CD4-positive, alpha-beta memory T cell (primary cell): ENCODE measurements around the gene MACROD2. TPM values are rescaled to one million over a fixed set of nuclear protein-coding genes. Genes with fewer than 3 reads are reported as not detected.

ENCODE experiments used
- CTCF ChIA-PET: fragments of 350-600 bp; sonication (Branson Sonifier 250); formaldehyde crosslinking; loops from one replicate; lab custom pipeline; 2021; ENCODE audit warnings: inconsistent platforms; ENCODE audit not compliant: partially characterized antibody; lab: Charles Lee
- POLR2A ChIA-PET: fragments of 350-600 bp; sonication (Branson Sonifier 250); formaldehyde crosslinking; loops from one replicate; lab custom pipeline; 2021; ENCODE audit not compliant: partially characterized antibody; lab: Charles Lee
- DNase-seq, 5 donors: peaks; one replicate each; pipeline versions ENCODE4 v3.0.0 to v3.0.0-alpha.2; 2020 to 2022; ENCODE audit warnings: mixed read lengths in 1 of 5
- H3K27ac ChIP-seq: one replicate; pipeline ENCODE4 v1.7.0; 2013; ENCODE audit warnings: low read depth, low read length
- H3K27me3 ChIP-seq: 2 replicates; pipeline ENCODE4 v1.7.0; 2013; ENCODE audit warnings: mild to moderate bottlenecking, low read length, moderate library complexity; ENCODE audit not compliant: insufficient read depth
- H3K36me3 ChIP-seq: 2 replicates; pipeline ENCODE4 v1.7.0; 2013; ENCODE audit warnings: mild to moderate bottlenecking, low read length, moderate library complexity; ENCODE audit not compliant: insufficient read depth
- H3K4me1 ChIP-seq: 2 replicates; pipeline ENCODE4 v1.7.0; 2013; ENCODE audit warnings: mild to moderate bottlenecking, low read length, moderate library complexity; ENCODE audit not compliant: insufficient read depth
- H3K4me3 ChIP-seq, 2 donors: one replicate each; pipeline ENCODE4 v1.7.0; 2013; ENCODE audit warnings: low read length in 2 of 2, mild to moderate bottlenecking in 1 of 2
- H3K9me3 ChIP-seq, 2 donors: one replicate each; pipeline ENCODE4 v1.7.0; 2013; ENCODE audit warnings: low read length in 2 of 2, control low read depth in 1 of 2; ENCODE audit not compliant: control insufficient read depth in 1 of 2
- H3K27ac Mint-ChIP-seq, 7 donors: one replicate each; pipeline ENCODE4 v1.8.0; 2020 to 2021; ENCODE audit warnings: mixed read lengths in 7 of 7, mild to moderate bottlenecking in 6 of 7, inconsistent platforms in 3 of 7, moderate library complexity in 3 of 7
- H3K27me3 Mint-ChIP-seq, 2 donors: one replicate each; pipeline ENCODE4 v1.8.0; 2020 to 2021; ENCODE audit warnings: mixed read lengths in 2 of 2
- H3K36me3 Mint-ChIP-seq, 2 donors: one replicate each; pipeline ENCODE4 v1.8.0; 2020 to 2021; ENCODE audit warnings: mixed read lengths in 2 of 2, inconsistent platforms in 1 of 2, mild to moderate bottlenecking in 1 of 2
- H3K4me1 Mint-ChIP-seq, 4 donors: one replicate each; pipeline ENCODE4 v1.8.0; 2020 to 2021; ENCODE audit warnings: mixed read lengths in 4 of 4, mild to moderate bottlenecking in 1 of 4
- H3K4me3 Mint-ChIP-seq, 8 donors: one replicate each; pipeline ENCODE4 v1.8.0; 2020 to 2021; ENCODE audit warnings: mixed read lengths in 8 of 8, mild to moderate bottlenecking in 7 of 8, moderate library complexity in 6 of 8, inconsistent platforms in 3 of 8
- H3K9me3 Mint-ChIP-seq, 8 donors: one replicate each; pipeline ENCODE4 v1.8.0; 2020 to 2021; ENCODE audit warnings: mixed read lengths in 8 of 8, mild to moderate bottlenecking in 5 of 8, inconsistent platforms in 3 of 8, moderate library complexity in 1 of 8
- intact Hi-C: fragments of 100-400 bp; cut with micrococcal nuclease; formaldehyde crosslinking; loops from one replicate; pipeline ENCODE4 v1.15.1; 2023
- polyA plus RNA-seq, 2 donors: library from polyadenylated mRNA; unstranded; fragments of 300-500 nt; fragmentation: Illumina TruSeq; gene quantifications; one replicate each; pipeline ENCODE4 v1.2.3, GENCODE V29; 2021
- total RNA-seq, 2 experiments: library from RNA; stranded (reverse); gene quantifications; one replicate each; pipeline ENCODE4 v1.2.3, GENCODE V29; 2021

The MACROD2 gene
- total and polyA plus RNA-seq, 4 experiments from 2014 or later: not detected

- CTCF ChIA-PET: interaction anchor here (1.2 kb wide), 1 partner anchor 18 kb away, joined by 3 read pairs; no protein-coding TSS in a partner anchor
Observed at GRCh38 chr20:14538433-14538832, 543.1 kb downstream of the MACROD2 start.

GRCh38 chr20:14543040-14543439, 547.7 kb downstream of the MACROD2 start:
- Histone ChIP-seq H3K36me3 (no peaks in the 10 kb centered on the region), H3K4me1 (no peaks in the 10 kb centered on the region), H3K27me3 (no peaks in the 10 kb centered on the region), H3K4me3 (no peak overlapping the region), H3K9me3 (no peaks in the 10 kb centered on the region), H3K27ac (no peak overlapping the region)
- H3K36me3 Mint-ChIP-seq: no peaks in the 10 kb centered on the region
- H3K4me1 Mint-ChIP-seq: no peaks in the 10 kb centered on the region
- intact Hi-C loops: no loop called here
- peaks cover 2 to 26% (median 13%) of the 10 kb centered on the region in 8 donors for H3K9me3 Mint-ChIP-seq
- no peak overlapping the region for H3K4me3 Mint-ChIP-seq
- H3K27ac Mint-ChIP-seq: no peak overlapping the region
- ChIA-PET CTCF (no interaction called here), POLR2A (no interaction called here)
- H3K27me3 Mint-ChIP-seq: no peaks in the 10 kb centered on the region
- DNase-seq: no peak

More at GRCh38 chr20:14538433-14538832, 543.1 kb downstream of the MACROD2 start:
- H3K36me3 Mint-ChIP-seq: no peaks in the 10 kb centered on the region
- DNase-seq: no peak
- no peaks in the 10 kb centered on the region for H3K4me1 Mint-ChIP-seq
- POLR2A ChIA-PET: no interaction called here
- intact Hi-C loops: no loop called here
- no peaks in the 10 kb centered on the region for H3K27me3 ChIP-seq
- H3K4me3 ChIP-seq: no peak overlapping the region
- H3K9me3 ChIP-seq: no peaks in the 10 kb centered on the region
- H3K27ac ChIP-seq: no peak overlapping the region
- no peaks in the 10 kb centered on the region for H3K4me1 ChIP-seq
- no peak overlapping the region for H3K27ac Mint-ChIP-seq
- H3K4me3 Mint-ChIP-seq: no peak overlapping the region
- H3K9me3 Mint-ChIP-seq: peaks cover 2 to 18% (median 14%) of the 10 kb centered on the region in 8 donors
- H3K27me3 Mint-ChIP-seq: no peaks in the 10 kb centered on the region
- H3K36me3 ChIP-seq: no peaks in the 10 kb centered on the region

- intact Hi-C loops: no loop called here
- no peaks in the 10 kb centered on the region for H3K9me3 ChIP-seq
- CTCF ChIA-PET: no interaction called here
- H3K36me3 ChIP-seq: no peaks in the 10 kb centered on the region
- H3K27me3 Mint-ChIP-seq: no peaks in the 10 kb centered on the region
- no peak overlapping the region for H3K4me3 ChIP-seq
- peaks cover under 1 to 26% (median 7%) of the 10 kb centered on the region in 8 donors for H3K9me3 Mint-ChIP-seq
- H3K4me3 Mint-ChIP-seq: no peak overlapping the region
- POLR2A ChIA-PET: no interaction called here
- H3K27ac Mint-ChIP-seq: no peak overlapping the region
- H3K4me1 Mint-ChIP-seq: no peaks in the 10 kb centered on the region
- no peak for DNase-seq
- no peaks in the 10 kb centered on the region for H3K27me3 ChIP-seq
- no peaks in the 10 kb centered on the region for H3K4me1 ChIP-seq
- H3K27ac ChIP-seq: no peak overlapping the region
- H3K36me3 Mint-ChIP-seq: no peaks in the 10 kb centered on the region
Observed at GRCh38 chr20:14544688-14545087, 549.4 kb downstream of the MACROD2 start.

- no peaks in the 10 kb centered on the region for H3K27me3 Mint-ChIP-seq
- H3K9me3 Mint-ChIP-seq: peaks cover 0 to 24% (median 7%) of the 10 kb centered on the region in 8 donors
- intact Hi-C loops: no loop called here
- POLR2A ChIA-PET: no interaction called here
- H3K4me3 Mint-ChIP-seq: no peak overlapping the region
- H3K27ac ChIP-seq: no peak overlapping the region
- H3K4me3 ChIP-seq: no peak overlapping the region
- no peaks in the 10 kb centered on the region for H3K4me1 Mint-ChIP-seq
- no peak for DNase-seq
- H3K9me3 ChIP-seq: no peaks in the 10 kb centered on the region
- H3K36me3 ChIP-seq: no peaks in the 10 kb centered on the region
- no peaks in the 10 kb centered on the region for H3K27me3 ChIP-seq
- no peaks in the 10 kb centered on the region for H3K4me1 ChIP-seq
- CTCF ChIA-PET: no interaction called here
- H3K27ac Mint-ChIP-seq: no peak overlapping the region
- H3K36me3 Mint-ChIP-seq: no peaks in the 10 kb centered on the region
Observed at GRCh38 chr20:14550655-14551054, 555.3 kb downstream of the MACROD2 start.

GRCh38 chr20:14553774-14554534, 558.6 kb downstream of the MACROD2 start:
- no peaks in the 10 kb centered on the region for H3K4me1 ChIP-seq
- Mint-ChIP-seq H3K27me3 (no peaks in the 10 kb centered on the region), H3K4me3 (no peak overlapping the region), H3K27ac (no peak overlapping the region), H3K4me1 (no peaks in the 10 kb centered on the region), H3K9me3 (peaks cover 0 to 13% (median 6%) of the 10 kb centered on the region in 8 donors), H3K36me3 (no peaks in the 10 kb centered on the region)
- H3K27ac ChIP-seq: no peak overlapping the region
- H3K4me3 ChIP-seq: no peak overlapping the region
- ChIA-PET POLR2A (no interaction called here), CTCF (no interaction called here)
- H3K27me3 ChIP-seq: no peaks in the 10 kb centered on the region
- DNase-seq: no peak
- intact Hi-C loops: no loop called here
- no peaks in the 10 kb centered on the region for H3K9me3 ChIP-seq
- H3K36me3 ChIP-seq: no peaks in the 10 kb centered on the region

GRCh38 chr20:14555676-14556075, 560.4 kb downstream of the MACROD2 start:
- no peaks in the 10 kb centered on the region for H3K9me3 ChIP-seq
- POLR2A ChIA-PET: no interaction called here
- H3K27me3 Mint-ChIP-seq: no peaks in the 10 kb centered on the region
- H3K4me1 ChIP-seq: no peaks in the 10 kb centered on the region
- H3K27me3 ChIP-seq: no peaks in the 10 kb centered on the region
- H3K9me3 Mint-ChIP-seq: peaks cover 0 to 13% (median 4%) of the 10 kb centered on the region in 8 donors
- DNase-seq: no peak
- H3K36me3 ChIP-seq: no peaks in the 10 kb centered on the region
- no peak overlapping the region for H3K27ac ChIP-seq
- H3K36me3 Mint-ChIP-seq: no peaks in the 10 kb centered on the region
- no peaks in the 10 kb centered on the region for H3K4me1 Mint-ChIP-seq
- no peak overlapping the region for H3K4me3 ChIP-seq
- no peak overlapping the region for H3K4me3 Mint-ChIP-seq
- no peak overlapping the region for H3K27ac Mint-ChIP-seq
- CTCF ChIA-PET: interaction anchor here (1.0 kb wide), 1 partner anchor 17 kb away, joined by 3 read pairs; no protein-coding TSS in a partner anchor
- intact Hi-C loops: no loop called here

- Histone ChIP-seq H3K4me1 (no peaks in the 10 kb centered on the region), H3K36me3 (no peaks in the 10 kb centered on the region), H3K27ac (no peak overlapping the region), H3K27me3 (no peaks in the 10 kb centered on the region), H3K4me3 (no peak overlapping the region), H3K9me3 (no peaks in the 10 kb centered on the region)
- Mint-ChIP-seq H3K27me3 (no peaks in the 10 kb centered on the region), H3K9me3 (peaks cover 0 to 13% (median 4%) of the 10 kb centered on the region in 8 donors), H3K36me3 (no peaks in the 10 kb centered on the region), H3K27ac (no peak overlapping the region), H3K4me3 (no peak overlapping the region), H3K4me1 (no peaks in the 10 kb centered on the region)
- ChIA-PET POLR2A (no interaction called here), CTCF (interaction anchor here (1.0 kb wide), 1 partner anchor 17 kb away, joined by 3 read pairs; no protein-coding TSS in a partner anchor)
- intact Hi-C loops: no loop called here
- no peak for DNase-seq
Observed at GRCh38 chr20:14556206-14556605, 560.9 kb downstream of the MACROD2 start.
